GM18861 (cell line): ENCODE results near the gene COLEC12.
"Not testable (repeated sequence)": the region's sequence is repeated elsewhere in the genome, so short reads cannot be mapped to it uniquely, and the experiment has no call there.

ENCODE experiments used
- ATAC-seq: cut with Tn5 transposase; IDR thresholded peaks from one replicate; pipeline ENCODE4 v1.9.1; 2021; ENCODE audit not compliant: unreplicated experiment

Gene COLEC12

GRCh38 chr18:415617-416612, 84.6 kb downstream of the COLEC12 start:
- no peak for ATAC-seq

GRCh38 chr18:415047-415446, 85.5 kb downstream of the COLEC12 start:
- no peak for ATAC-seq

- no peak for ATAC-seq
Measured at GRCh38 chr18:413233-413632, 87.3 kb downstream of the COLEC12 start.

- ATAC-seq: no peak
Measured at GRCh38 chr18:410047-410455, 90.5 kb downstream of the COLEC12 start.

GRCh38 chr18:408367-408766, 92.1 kb downstream of the COLEC12 start:
- ATAC-seq: no peak

GRCh38 chr18:407626-408224, 92.8 kb downstream of the COLEC12 start:
- ATAC-seq: no peak

GRCh38 chr18:407191-407590, 93.3 kb downstream of the COLEC12 start:
- no peak for ATAC-seq

- ATAC-seq: no peak
Measured at GRCh38 chr18:406677-407076, 93.8 kb downstream of the COLEC12 start.

- ATAC-seq: not testable (repeated sequence)
Measured at GRCh38 chr18:405006-405405, 95.5 kb downstream of the COLEC12 start.

- ATAC-seq: no peak
Measured at GRCh38 chr18:404061-404636, 96.4 kb downstream of the COLEC12 start.

GRCh38 chr18:402129-402528, 98.4 kb downstream of the COLEC12 start:
- ATAC-seq: no peak

GRCh38 chr18:400456-400855, 100.0 kb downstream of the COLEC12 start:
- ATAC-seq: no peak

- no peak for ATAC-seq
Measured at GRCh38 chr18:399631-400135, 100.8 kb downstream of the COLEC12 start.

- no peak for ATAC-seq
Measured at GRCh38 chr18:398935-399630, 101.4 kb downstream of the COLEC12 start.

- ATAC-seq: no peak
Measured at GRCh38 chr18:396556-396955, 103.9 kb downstream of the COLEC12 start.

GRCh38 chr18:396251-396555, 104.3 kb downstream of the COLEC12 start:
- no peak for ATAC-seq

- ATAC-seq: no peak
Measured at GRCh38 chr18:395456-396250, 104.8 kb downstream of the COLEC12 start.

GRCh38 chr18:394987-395362, 105.5 kb downstream of the COLEC12 start:
- no peak for ATAC-seq

GRCh38 chr18:394262-394986, 106.1 kb downstream of the COLEC12 start:
- ATAC-seq: no peak

GRCh38 chr18:393574-393957, 106.9 kb downstream of the COLEC12 start:
- ATAC-seq: no peak
